Chondrocyte (in vitro differentiated cells): ENCODE results near the gene MUCL3. TPM values are rescaled to one million over a fixed set of nuclear protein-coding genes. Genes with fewer than 3 reads are reported as not detected.

ENCODE experiments used
- DNase-seq: peaks from one replicate; pipeline ENCODE4 v3.0.0; 2021; ENCODE audit warnings: mixed read lengths, low spot score
- H3K27ac Mint-ChIP-seq: one replicate; pipeline ENCODE4 v1.8.0; 2021; ENCODE audit warnings: mild to moderate bottlenecking, moderate library complexity, mixed read lengths; ENCODE audit not compliant: unreplicated experiment
- H3K27me3 Mint-ChIP-seq: 2 replicates; pipeline ENCODE4 v1.8.0; 2021; ENCODE audit warnings: low read depth, mixed read lengths
- H3K36me3 Mint-ChIP-seq: 2 replicates; pipeline ENCODE4 v1.8.0; 2021; ENCODE audit warnings: low read depth, mixed read lengths
- H3K4me1 Mint-ChIP-seq: 2 replicates; pipeline ENCODE4 v1.8.0; 2021; ENCODE audit warnings: low read depth, mild to moderate bottlenecking, mixed read lengths
- H3K4me3 Mint-ChIP-seq: one replicate; pipeline ENCODE4 v1.8.0; 2021; ENCODE audit warnings: mild to moderate bottlenecking, moderate library complexity, mixed read lengths; ENCODE audit not compliant: unreplicated experiment
- H3K9me3 Mint-ChIP-seq: 2 replicates; pipeline ENCODE4 v1.8.0; 2021; ENCODE audit warnings: low read depth, mixed read lengths
- total RNA-seq: library from RNA; stranded (reverse); gene quantifications from 3 replicates; pipeline ENCODE4 v1.2.1, GENCODE V29; 2021
- TF ChIP-seq, protein P1 (sequence below): fragments of 200-600 bp; sonication (generic); IDR thresholded peaks from 2 replicates; pipeline ENCODE4 v1.5.0; 2021; ENCODE audit warnings: antibody characterized with exemption, mild to moderate bottlenecking, moderate library complexity

The MUCL3 gene
- total RNA-seq, 1 donor from 2014 or later: 0.07 TPM

GRCh38 chr6:30945281-30945680 lies 4.5 kb downstream of the MUCL3 start:
- Mint-ChIP-seq H3K4me3 (no peak overlapping the region), H3K4me1 (peaks cover 12% of the 10 kb centered on the region), H3K27ac (no peak overlapping the region), H3K36me3 (peaks cover 6% of the 10 kb centered on the region), H3K9me3 (no peaks in the 10 kb centered on the region), H3K27me3 (peaks cover 24% of the 10 kb centered on the region)
- DNase-seq: no peak
- TF ChIP-seq, protein P1, sequence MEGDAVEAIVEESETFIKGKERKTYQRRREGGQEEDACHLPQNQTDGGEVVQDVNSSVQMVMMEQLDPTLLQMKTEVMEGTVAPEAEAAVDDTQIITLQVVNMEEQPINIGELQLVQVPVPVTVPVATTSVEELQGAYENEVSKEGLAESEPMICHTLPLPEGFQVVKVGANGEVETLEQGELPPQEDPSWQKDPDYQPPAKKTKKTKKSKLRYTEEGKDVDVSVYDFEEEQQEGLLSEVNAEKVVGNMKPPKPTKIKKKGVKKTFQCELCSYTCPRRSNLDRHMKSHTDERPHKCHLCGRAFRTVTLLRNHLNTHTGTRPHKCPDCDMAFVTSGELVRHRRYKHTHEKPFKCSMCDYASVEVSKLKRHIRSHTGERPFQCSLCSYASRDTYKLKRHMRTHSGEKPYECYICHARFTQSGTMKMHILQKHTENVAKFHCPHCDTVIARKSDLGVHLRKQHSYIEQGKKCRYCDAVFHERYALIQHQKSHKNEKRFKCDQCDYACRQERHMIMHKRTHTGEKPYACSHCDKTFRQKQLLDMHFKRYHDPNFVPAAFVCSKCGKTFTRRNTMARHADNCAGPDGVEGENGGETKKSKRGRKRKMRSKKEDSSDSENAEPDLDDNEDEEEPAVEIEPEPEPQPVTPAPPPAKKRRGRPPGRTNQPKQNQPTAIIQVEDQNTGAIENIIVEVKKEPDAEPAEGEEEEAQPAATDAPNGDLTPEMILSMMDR: no peak

GRCh38 chr6:30947231-30947630 lies 6.5 kb downstream of the MUCL3 start:
- Mint-ChIP-seq H3K4me3 (no peak overlapping the region), H3K9me3 (peaks cover 18% of the 10 kb centered on the region), H3K27ac (no peak overlapping the region), H3K27me3 (peaks cover 42% of the 10 kb centered on the region), H3K4me1 (peaks cover 8% of the 10 kb centered on the region), H3K36me3 (peaks cover 15% of the 10 kb centered on the region)
- TF ChIP-seq, protein P1: no peak
- no peak for DNase-seq

GRCh38 chr6:30948811-30949210 lies 8.0 kb downstream of the MUCL3 start:
- Mint-ChIP-seq H3K36me3 (peaks cover 15% of the 10 kb centered on the region), H3K27ac (no peak overlapping the region), H3K4me1 (no peaks in the 10 kb centered on the region), H3K9me3 (peaks cover 18% of the 10 kb centered on the region), H3K4me3 (no peak overlapping the region), H3K27me3 (peaks cover 50% of the 10 kb centered on the region)
- no peak for DNase-seq
- TF ChIP-seq, protein P1: no peak

DNA sequence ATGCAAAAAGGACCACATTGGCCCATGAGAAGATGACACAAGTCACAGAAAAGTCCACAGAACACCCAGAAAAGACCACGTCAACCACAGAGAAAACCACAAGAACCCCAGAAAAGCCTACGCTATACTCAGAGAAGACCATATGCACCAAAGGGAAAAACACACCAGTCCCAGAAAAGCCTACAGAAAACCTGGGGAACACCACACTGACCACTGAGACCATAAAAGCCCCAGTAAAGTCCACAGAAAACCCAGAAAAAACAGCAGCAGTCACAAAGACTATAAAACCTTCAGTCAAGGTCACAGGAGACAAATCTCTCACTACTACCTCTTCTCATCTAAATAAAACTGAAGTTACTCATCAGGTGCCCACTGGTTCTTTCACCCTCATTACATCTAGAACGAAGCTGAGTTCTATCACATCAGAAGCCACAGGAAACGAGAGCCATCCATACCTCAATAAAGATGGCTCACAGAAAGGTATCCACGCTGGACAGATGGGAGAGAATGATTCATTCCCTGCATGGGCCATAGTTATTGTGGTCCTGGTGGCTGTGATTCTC lies 11.2 kb downstream of the MUCL3 start:
- Mint-ChIP-seq H3K4me1 (peaks cover 9% of the 10 kb centered on the region), H3K27ac (no peak overlapping the region), H3K4me3 (no peak overlapping the region), H3K36me3 (peaks cover 15% of the 10 kb centered on the region), H3K9me3 (peaks cover 18% of the 10 kb centered on the region), H3K27me3 (peaks cover 58% of the 10 kb centered on the region)
- DNase-seq: no peak
- TF ChIP-seq, protein P1: no peak

DNA sequence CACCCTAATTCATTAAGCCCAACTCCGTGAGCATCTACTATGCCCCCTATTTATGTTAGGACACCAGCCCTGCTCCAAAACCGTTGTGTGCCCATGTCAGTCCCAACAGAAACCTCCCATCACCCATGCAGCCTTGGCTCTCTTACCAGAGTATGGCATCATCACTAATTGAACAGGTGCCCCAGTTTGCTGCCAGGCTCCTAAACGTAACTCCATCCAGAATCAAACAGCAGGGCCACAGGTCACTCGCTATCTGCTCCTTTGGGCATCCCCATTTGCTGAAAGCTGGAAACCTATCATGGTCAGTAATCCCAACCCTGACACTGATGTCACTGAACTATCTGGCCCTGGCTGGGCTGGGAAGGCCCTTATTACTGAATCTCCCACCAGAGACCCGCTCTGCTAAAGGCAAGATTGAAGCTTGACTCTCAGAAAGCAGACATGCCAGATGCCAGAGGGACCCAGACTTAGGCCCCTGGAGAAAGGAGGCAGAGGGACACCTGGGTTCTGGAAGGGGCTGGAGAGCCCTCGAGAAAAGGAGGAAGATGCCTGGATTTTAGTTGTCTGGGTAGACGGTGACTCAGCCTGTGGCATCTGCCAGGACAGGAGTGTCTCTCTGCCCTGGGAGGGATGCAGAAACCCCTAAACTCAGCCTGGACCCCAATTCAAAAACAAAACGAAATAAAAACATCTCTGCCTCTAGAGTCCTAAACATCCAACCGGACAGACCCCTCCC lies 14.0 kb downstream of the MUCL3 start:
- H3K4me1 Mint-ChIP-seq: peaks cover 9% of the 10 kb centered on the region
- H3K36me3 Mint-ChIP-seq: peaks cover 13% of the 10 kb centered on the region
- peaks cover 18% of the 10 kb centered on the region for H3K9me3 Mint-ChIP-seq
- TF ChIP-seq, protein P1: no peak
- H3K27me3 Mint-ChIP-seq: peaks cover 43% of the 10 kb centered on the region
- DNase-seq: no peak
- H3K4me3 Mint-ChIP-seq: peak overlapping the region; percentile 62
- no peak overlapping the region for H3K27ac Mint-ChIP-seq
